Measurements from ENCODE around the gene NUAK1.

GRCh38 chr12:106187155-106187789 lies 48.5 kb upstream of the NUAK1 start:
- TF ChIP-seq CTCF (IDR thresholded peaks at IDR 0.05), result no peak
- no peak for TF ChIP-seq EP300 (IDR thresholded peaks at IDR 0.05)
- TF ChIP-seq POLR2A (IDR thresholded peaks at IDR 0.05), result no peak
- no peak for TF ChIP-seq POLR2AphosphoS5 (IDR thresholded peaks at IDR 0.05)
